ENCODE measurements around the gene KIF13A.
"Not testable (repeated sequence)": the region's sequence is repeated elsewhere in the genome, so short reads cannot be mapped to it uniquely, and the experiment has no call there.

KIF13A gene

DNA sequence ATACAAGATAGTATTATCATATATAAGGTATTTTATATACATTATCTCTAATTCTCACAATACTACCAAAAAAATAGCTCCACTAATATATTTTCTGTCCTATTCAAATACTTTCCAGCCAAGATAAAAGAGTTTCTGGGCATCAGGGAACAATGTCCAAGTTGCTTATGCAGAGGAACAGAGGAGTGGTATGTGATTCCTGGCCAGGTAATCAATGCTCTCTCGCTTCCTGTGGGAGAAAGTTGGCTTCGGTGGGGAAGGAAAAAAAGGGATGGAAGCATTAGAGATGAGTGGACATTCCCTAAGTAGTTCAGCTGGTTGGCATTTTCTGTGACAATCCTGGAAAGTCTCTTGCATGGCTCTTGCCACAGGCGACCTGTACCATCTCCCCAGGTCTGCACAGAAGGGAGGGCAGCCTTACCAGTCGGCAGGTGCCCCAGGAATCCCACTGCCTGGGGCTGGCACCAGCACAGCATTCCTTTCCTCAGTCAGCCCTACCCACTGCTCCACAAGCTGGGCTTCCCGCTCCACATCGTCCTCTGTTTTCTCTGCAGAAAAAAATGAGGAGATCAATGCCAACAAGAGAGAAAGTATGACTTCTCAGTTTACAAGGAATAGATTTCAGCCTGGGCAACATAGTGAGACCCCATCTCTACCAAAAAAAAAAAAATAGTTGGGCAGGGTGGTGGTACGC, 202.2 kb downstream of the KIF13A start:
- no peak for DNase-seq (ENCODE audit: low spot score)

DNA sequence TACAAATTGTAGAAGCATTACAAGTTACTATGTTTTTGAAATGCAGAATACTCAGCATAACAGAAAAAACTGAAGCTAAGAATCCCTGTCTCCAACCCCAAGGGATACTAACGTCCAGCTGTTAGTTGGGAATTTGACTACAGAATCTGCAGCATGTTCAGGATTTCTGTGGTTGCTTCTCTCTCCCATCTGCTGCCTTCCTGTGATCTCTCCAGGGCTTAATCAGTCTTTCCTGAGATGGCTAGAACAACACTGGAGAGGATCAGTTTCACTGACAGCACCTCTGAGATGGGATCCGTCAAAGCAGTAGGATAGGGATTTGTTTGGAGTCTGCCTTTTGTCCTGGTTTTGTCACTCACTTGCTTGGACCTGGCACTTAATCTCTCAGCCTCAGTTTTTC, 207.4 kb downstream of the KIF13A start:
- DNase-seq (ENCODE audit: low spot score) = no peak

GRCh38 chr6:17771609-17772008, 215.8 kb downstream of the KIF13A start:
- DNase-seq (ENCODE audit: low spot score) = no peak

DNA sequence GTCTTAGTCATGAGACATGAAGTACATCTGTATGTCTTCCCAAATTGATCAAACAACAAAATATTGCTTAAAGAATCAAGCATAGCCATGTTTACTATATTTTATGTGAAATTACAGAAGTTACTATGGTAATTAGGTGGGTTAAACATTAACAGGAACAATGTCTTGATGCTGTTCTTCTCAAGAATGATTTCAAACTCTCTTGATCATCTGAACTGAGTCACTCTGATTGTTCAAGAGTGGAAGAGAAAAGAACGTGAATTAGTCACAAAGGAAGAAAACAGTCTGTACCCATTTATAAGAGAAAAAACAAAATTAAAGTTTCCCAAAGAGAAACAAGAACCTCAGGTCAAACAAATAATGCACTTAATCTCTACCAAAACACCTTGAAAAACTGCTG, 218.6 kb downstream of the KIF13A start:
- no peak for DNase-seq (ENCODE audit: low spot score)

DNA sequence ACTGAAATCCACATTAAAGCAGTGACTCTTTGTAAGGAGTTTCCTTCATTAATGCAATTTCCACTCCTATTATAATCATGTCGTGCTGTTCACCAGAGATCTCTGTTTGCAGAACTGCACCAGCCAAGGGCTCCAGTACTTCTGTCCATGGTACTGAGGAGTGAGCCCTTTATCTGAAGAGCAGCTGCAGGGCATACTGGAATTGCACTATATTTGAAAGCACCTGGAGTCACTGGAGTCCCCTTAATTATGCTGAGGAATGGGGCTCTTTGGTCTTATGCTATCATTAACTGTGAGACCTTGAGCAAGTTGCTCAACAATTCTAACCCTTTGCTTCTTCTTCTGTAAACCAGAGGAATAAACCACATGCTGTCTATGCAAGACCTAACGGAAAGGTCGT, 219.0 kb downstream of the KIF13A start:
- DNase-seq (ENCODE audit: low spot score) = no peak

- no peak for DNase-seq (ENCODE audit: low spot score)
Measured at GRCh38 chr6:17762651-17763050, 224.8 kb downstream of the KIF13A start.

DNA sequence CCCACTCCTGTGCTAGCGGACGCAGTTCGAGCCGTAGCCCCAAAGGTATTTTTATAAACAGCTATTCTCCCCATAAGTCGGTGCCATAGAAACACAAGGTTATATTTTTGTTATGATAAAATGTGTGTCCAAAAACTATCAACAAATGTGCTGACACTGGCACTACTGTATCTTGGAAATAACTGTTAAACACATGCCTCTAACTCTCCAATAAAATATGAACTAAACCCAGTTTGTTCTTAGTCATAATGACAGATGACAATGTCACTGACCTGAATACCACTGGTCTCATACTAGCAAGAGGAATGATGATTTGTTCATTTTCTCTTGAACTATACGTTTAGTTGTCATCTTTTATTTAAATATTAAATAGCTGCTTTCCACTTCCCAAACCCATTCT, 229.3 kb downstream of the KIF13A start:
- no peak for DNase-seq (ENCODE audit: low spot score)

GRCh38 chr6:17754254-17754653, 233.2 kb downstream of the KIF13A start:
- DNase-seq (ENCODE audit: low spot score) = no peak

GRCh38 chr6:17745324-17745723, 242.1 kb downstream of the KIF13A start:
- not testable (repeated sequence) for DNase-seq (ENCODE audit: low spot score)

DNA sequence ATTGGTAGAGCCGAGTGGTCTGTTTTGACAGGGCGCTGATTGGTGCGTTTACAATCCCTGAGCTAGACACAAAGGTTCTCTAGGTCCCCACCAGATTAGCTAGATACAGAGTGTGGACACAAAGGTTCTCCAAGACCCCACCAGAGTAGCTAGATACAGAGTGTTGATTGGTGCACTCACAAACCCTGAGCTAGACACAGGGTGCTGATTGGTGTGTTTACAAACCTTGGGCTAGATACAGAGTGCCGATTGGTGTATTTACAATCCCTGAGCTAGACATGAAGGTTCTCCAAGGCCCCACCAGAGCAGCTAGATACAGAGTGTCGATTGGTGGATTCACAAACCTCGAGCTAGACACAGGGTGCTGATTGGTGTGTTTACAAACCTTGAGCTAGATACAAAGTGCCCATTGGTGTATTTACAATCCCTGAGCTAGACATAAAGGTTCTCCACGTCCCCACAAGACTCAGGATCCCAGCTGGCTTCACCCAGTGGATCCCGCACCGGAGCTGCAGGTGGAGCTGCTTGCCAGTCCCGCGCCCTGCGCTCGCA, 242.6 kb downstream of the KIF13A start:
- DNase-seq (ENCODE audit: low spot score) = not testable (repeated sequence)

GRCh38 chr6:17744019-17744756, 243.2 kb downstream of the KIF13A start:
- no peak for DNase-seq (ENCODE audit: low spot score)

DNA sequence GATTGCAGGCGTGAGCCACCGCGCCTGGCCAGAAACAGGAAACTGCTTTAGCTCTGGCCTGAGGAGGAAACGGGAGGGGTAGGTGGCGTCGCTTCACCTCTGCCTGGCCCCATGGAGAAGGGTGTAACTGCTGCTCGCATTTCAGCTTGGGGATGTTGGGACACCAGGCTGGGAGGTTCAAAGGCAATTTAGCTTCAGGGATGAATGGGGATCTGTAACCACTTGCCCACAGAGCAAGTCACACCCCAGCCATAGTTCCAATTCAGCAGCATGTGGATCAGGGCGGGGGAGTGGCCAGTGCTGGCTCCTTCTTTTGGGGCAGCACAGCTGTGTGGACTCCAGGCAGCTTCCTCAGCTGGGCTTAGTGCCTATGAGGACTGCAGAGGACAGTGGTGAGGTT, 245.9 kb downstream of the KIF13A start:
- DNase-seq (ENCODE audit: low spot score) = no peak

DNA sequence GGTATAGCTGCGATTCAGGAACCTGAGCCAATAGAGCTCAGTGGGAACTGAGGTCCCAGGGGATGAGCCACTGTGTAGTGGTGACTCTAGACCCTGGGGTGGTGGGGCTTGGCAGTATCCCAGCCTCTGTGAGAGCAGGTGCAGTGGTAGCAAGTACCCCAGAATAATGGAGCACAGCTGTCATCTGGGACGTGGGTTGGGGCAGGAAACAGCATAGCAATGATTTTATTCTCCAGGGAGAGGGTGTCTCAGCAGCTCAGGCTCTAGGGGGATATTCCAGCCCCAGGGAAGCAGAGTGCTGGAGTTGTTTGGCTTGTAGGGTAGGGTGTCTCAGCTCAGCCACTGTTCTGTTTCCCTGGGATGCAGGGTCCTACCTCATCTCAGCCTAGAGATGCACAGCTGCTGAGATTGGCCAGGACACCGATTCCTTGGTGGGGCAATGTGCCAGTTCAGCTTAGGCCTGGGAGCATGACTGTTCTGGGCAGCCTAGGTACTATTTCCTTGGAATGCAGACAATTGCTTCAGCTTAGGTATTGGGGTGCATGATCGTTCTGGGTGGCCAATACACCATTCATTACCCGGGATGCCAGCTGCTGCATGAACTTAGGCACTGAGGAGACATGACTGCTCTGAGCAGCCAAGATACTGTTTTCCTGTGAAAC, 246.7 kb downstream of the KIF13A start:
- DNase-seq (ENCODE audit: low spot score) = no peak

GRCh38 chr6:17737704-17738252, 249.7 kb downstream of the KIF13A start:
- no peak for DNase-seq (ENCODE audit: low spot score)

DNA sequence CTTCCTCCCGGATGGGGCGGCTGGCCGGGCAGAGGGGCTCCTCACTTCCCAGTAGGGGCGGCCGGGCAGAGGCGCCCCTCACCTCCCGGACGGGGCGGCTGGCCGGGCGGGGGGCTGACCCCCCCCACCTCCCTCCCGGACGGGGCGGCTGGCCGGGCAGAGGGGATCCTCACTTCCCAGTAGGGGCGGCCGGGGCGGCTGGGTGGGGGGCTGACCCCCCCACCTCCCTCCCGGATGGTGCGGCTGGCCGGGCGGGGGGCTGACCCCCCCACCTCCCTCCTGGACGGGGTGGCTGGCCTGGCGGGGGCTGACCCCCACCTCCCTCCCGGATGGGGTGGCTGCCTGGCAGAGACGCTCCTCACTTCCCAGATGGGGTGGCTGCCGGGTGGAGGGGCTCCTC, 252.1 kb downstream of the KIF13A start:
- not testable (repeated sequence) for DNase-seq (ENCODE audit: low spot score)

DNA sequence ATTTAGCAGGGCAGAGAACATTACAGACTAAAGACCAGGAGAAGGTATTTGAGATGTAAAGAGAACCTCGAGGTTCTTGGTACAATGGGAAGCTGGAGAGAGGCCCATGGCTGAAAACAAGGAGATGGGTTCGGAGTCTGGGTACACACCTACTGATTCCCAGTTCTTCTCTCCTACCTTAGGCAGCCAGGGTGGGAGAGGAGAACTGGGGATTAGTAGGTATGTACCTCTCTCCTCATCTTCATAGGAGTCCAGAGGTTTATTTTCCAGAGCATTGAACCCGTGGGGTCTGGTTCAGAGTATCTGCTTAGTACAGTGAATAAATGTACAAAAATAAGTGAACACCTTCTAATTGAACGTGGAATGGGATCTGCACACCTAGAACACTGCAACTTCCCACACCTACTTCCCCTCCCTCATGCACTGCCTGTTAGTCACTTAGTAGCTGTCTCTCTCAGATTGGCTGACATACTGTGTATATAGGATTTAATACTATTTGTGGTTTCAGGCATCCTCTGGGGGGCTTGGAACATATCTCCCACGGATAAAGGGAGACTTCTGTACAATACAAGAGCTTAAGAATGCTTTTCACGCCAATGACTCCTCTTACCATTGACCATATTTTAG, 257.2 kb downstream of the KIF13A start:
- no peak for DNase-seq (ENCODE audit: low spot score)

- no peak for DNase-seq (ENCODE audit: low spot score)
Measured at GRCh38 chr6:17729223-17730077, 258.0 kb downstream of the KIF13A start.

- no peak for DNase-seq (ENCODE audit: low spot score)
Measured at GRCh38 chr6:17728551-17729222, 258.7 kb downstream of the KIF13A start.

DNA sequence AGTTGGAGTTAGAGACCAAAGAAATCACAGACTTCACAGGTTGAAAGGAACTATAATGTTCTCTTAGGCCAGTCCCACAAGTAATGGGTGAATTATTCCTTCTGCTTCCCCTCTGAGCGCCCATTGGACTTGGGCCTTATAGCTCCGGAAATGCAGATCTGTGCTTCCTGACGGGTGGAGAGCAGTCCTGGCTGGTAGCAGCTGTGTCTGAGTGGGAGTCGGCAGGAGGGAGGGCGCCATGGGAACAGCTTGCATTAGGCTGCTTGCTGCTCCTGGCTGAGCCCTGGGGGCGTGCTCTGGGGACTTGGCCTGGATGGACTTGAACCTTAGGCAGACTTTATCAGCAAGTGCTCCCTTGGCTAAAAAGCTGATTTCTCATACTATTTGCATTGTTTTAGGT, 262.4 kb downstream of the KIF13A start:
- no peak for DNase-seq (ENCODE audit: low spot score)

GRCh38 chr6:17724341-17724740, 263.1 kb downstream of the KIF13A start:
- DNase-seq (ENCODE audit: low spot score) = no peak

DNA sequence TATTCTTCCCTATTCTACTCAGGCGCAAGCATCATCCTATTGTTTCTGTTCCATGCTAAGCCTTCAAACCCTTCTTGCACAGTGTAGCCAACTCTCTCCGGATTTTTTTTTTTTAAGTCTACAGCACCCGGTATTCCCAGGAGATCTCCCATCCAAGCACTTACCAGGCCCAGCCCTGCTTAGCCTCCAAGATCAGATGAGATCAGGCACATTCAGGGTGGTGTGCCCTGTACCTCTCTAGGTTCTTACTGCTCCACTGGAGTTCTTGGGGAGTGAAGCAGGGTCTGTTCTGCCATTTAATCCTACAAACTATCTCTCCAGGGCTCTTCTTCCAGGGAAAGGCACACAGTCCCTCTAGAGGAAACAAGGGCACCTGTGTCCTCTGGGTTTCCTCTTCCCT, 265.8 kb downstream of the KIF13A start:
- no peak for DNase-seq (ENCODE audit: low spot score)

Measured in CD4-positive, alpha-beta T cell treated with Interleukin-6 at 100 ng/mL for 8 hours (primary cell).